HL-60 (cell line): ENCODE data around the gene SPATA31E1.

Experiments used
- POLR2AphosphoS5 ChIP-seq: IDR thresholded peaks from 2 replicates; pipeline ENCODE4 v1.6.1; 2012; ENCODE audit warnings: low read depth
- TF ChIP-seq, protein P1 (sequence below): IDR thresholded peaks from one replicate; pipeline ENCODE4 v1.5.1; 2011; ENCODE audit warnings: low read length, control low read depth, inconsistent platforms; ENCODE audit not compliant: insufficient read depth

DNA sequence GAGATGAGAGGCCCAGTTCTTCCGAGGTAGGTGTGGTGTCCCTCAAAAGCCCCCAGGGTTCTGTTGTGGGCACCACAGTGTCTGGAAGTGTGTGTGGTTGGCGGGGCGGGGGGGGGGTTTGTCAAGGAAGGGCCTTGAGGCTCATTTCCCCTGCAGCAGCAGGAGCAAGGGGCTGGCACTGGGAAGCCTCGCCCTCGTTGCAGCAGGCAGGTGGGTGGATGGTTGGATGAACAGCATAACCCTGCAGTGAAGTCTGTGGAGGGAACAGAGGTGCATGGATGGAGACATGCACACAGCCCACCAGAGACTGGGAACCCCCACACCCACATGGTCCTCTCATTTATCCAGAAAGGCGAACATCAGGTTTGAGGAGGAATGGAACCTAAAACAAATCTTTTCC, 2.0 kb upstream of the SPATA31E1 start:
- TF ChIP-seq, protein P1, sequence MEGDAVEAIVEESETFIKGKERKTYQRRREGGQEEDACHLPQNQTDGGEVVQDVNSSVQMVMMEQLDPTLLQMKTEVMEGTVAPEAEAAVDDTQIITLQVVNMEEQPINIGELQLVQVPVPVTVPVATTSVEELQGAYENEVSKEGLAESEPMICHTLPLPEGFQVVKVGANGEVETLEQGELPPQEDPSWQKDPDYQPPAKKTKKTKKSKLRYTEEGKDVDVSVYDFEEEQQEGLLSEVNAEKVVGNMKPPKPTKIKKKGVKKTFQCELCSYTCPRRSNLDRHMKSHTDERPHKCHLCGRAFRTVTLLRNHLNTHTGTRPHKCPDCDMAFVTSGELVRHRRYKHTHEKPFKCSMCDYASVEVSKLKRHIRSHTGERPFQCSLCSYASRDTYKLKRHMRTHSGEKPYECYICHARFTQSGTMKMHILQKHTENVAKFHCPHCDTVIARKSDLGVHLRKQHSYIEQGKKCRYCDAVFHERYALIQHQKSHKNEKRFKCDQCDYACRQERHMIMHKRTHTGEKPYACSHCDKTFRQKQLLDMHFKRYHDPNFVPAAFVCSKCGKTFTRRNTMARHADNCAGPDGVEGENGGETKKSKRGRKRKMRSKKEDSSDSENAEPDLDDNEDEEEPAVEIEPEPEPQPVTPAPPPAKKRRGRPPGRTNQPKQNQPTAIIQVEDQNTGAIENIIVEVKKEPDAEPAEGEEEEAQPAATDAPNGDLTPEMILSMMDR = no peak
- no peak for TF ChIP-seq POLR2AphosphoS5
